Common myeloid progenitor, CD34-positive (primary cell): Measurements from ENCODE around the gene KIRREL3.

ENCODE experiments used
- CTCF ChIA-PET: fragments of 350-600 bp; sonication (Branson Sonifier 250); formaldehyde crosslinking; loops from one replicate; lab custom pipeline; 2021; ENCODE audit warnings: antibody characterized with exemption; lab: Charles Lee
- POLR2A ChIA-PET: fragments of 350-600 bp; sonication (Branson Sonifier 250); formaldehyde crosslinking; loops from one replicate; lab custom pipeline; 2021; ENCODE audit warnings: antibody characterized with exemption; lab: Charles Lee
- DNase-seq, 3 donors: peaks; one replicate each; pipeline versions ENCODE4 v3.0.0 to v3.0.0-alpha.2; 2013
- H3K27ac ChIP-seq, 2 experiments: 1 replicate in 1 of 2; 2 replicates in 1 of 2; pipeline ENCODE4 v1.7.0; 2013; ENCODE audit warnings: inconsistent platforms in 2 of 2, low read length in 2 of 2, mild to moderate bottlenecking in 2 of 2, low read depth in 1 of 2, moderate library complexity in 1 of 2; ENCODE audit not compliant: severe bottlenecking in 2 of 2, insufficient read depth in 1 of 2, poor library complexity in 1 of 2
- H3K27me3 ChIP-seq, 5 experiments: replicated peaks in 2 of 5; 1 replicate in 3 of 5; 2 replicates in 2 of 5; pipeline versions ENCODE4 v1.6.1 to v1.7.0; 2013; ENCODE audit warnings: low read length in 4 of 5, mild to moderate bottlenecking in 2 of 5, moderate library complexity in 2 of 5, inconsistent platforms in 1 of 5; ENCODE audit not compliant: insufficient read depth in 5 of 5, control insufficient read depth in 4 of 5
- H3K36me3 ChIP-seq, 4 experiments: 1 replicate in 2 of 4; 2 replicates in 2 of 4; pipeline versions ENCODE4 v1.6.1 to v1.7.0; 2013; ENCODE audit warnings: low read length in 3 of 4, control low read depth in 1 of 4, mild to moderate bottlenecking in 1 of 4; ENCODE audit not compliant: control insufficient read depth in 4 of 4, insufficient read depth in 4 of 4
- H3K4me1 ChIP-seq, 4 experiments: 1 replicate in 3 of 4; 2 replicates in 1 of 4; pipeline versions ENCODE4 v1.6.1 to v1.7.1; 2013; ENCODE audit warnings: low read length in 3 of 4, mild to moderate bottlenecking in 3 of 4, control low read depth in 1 of 4, inconsistent platforms in 1 of 4, moderate library complexity in 1 of 4; ENCODE audit not compliant: control insufficient read depth in 4 of 4, insufficient read depth in 4 of 4; ENCODE audit errors: control extremely low read depth in 1 of 4
- H3K4me3 ChIP-seq, 7 experiments: 1 replicate in 4 of 7; 2 replicates in 3 of 7; pipeline versions ENCODE4 v1.5.1 to v1.7.0; 2013; ENCODE audit warnings: mild to moderate bottlenecking in 7 of 7, low read length in 6 of 7, moderate library complexity in 6 of 7, inconsistent platforms in 2 of 7, low read depth in 2 of 7, control low read depth in 1 of 7; ENCODE audit not compliant: insufficient read depth in 4 of 7, control insufficient read depth in 1 of 7; ENCODE audit errors: extremely low read depth in 1 of 7
- H3K9me3 ChIP-seq, 5 experiments: 1 replicate in 4 of 5; 2 replicates in 1 of 5; pipeline versions ENCODE4 v1.6.1 to v1.7.1; 2013; ENCODE audit warnings: low read length in 4 of 5, mild to moderate bottlenecking in 2 of 5, inconsistent platforms in 1 of 5, low read depth in 1 of 5, moderate library complexity in 1 of 5; ENCODE audit not compliant: control insufficient read depth in 4 of 5, insufficient read depth in 2 of 5; ENCODE audit errors: control extremely low read depth in 1 of 5
- WGBS: methylation state at CpG from one replicate; pipeline ENCODE4 v1.1.5; 2013; ENCODE audit not compliant: insufficient coverage; 5-methylcytosine and 5-hydroxymethylcytosine counted together

Gene KIRREL3

DNA sequence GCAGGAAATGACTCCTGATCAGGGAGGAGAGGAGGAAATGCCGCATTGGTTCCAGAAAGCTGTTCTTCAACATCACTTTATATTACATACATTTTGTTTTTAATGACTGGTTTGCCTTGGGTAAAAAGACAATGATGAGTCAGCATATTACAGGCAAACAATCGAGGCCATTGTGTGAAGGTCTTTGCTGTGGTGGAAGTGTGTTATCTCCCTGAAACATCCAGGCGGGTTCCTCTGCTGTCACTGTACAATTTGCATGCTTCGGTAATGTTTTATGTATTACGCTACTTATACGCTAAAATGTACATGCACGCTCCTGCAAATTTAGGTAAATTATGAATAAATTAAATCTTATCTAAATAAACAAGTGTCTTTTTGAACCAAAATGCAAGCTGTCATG lies 161.1 kb downstream of the KIRREL3 start:
- DNase-seq, result peak in 2 of 3 donors; percentile 36 to 50
- ChIA-PET CTCF (no interaction called here), POLR2A (no interaction called here)
- H3K36me3 ChIP-seq, result no peaks in the 10 kb centered on the region
- H3K4me1 ChIP-seq, result no peaks in the 10 kb centered on the region
- peaks cover 0 to 5% (median 2%) of the 10 kb centered on the region in 5 experiments for H3K9me3 ChIP-seq
- no peak overlapping the region for H3K4me3 ChIP-seq
- 0% methylated on average over 1 of the region's 7 CpGs for WGBS
- H3K27ac ChIP-seq, result no peak overlapping the region
- peaks cover 0 to 14% (median 0%) of the 10 kb centered on the region in 5 experiments for H3K27me3 ChIP-seq

DNA sequence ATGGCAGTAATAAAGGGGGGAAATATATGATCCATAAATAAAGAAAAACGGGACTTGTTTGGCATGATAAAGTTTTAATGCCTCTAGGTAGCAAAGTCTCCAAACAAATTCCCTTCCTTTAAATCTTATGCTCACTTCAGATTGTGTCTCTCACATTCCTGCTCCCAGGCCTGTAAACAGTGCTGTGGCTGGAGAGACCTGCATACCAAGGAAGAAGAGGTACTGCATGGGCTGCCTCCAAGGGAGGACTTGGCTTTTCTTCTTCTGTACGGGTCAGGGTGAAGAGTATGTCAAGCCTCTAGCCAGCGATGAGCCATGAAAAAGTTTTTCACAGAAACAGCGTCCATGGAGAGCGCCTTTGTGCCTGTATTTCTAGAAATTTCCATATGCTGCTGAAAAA lies 161.8 kb downstream of the KIRREL3 start:
- CTCF ChIA-PET, result no interaction called here
- Histone ChIP-seq H3K36me3 (no peaks in the 10 kb centered on the region), H3K4me1 (no peaks in the 10 kb centered on the region), H3K27me3 (peaks cover 0 to 14% (median 0%) of the 10 kb centered on the region in 5 experiments), H3K9me3 (peaks cover 0 to 5% (median 2%) of the 10 kb centered on the region in 5 experiments), H3K4me3 (no peak overlapping the region), H3K27ac (no peak overlapping the region)
- no peak for DNase-seq
- WGBS, result no CpG with 5 or more reads among the region's 5 CpGs
- POLR2A ChIA-PET, result no interaction called here

GRCh38 chr11:126837581-126837980 lies 163.0 kb downstream of the KIRREL3 start:
- POLR2A ChIA-PET, result no interaction called here
- Histone ChIP-seq H3K4me3 (no peak overlapping the region), H3K4me1 (no peaks in the 10 kb centered on the region), H3K36me3 (no peaks in the 10 kb centered on the region), H3K27me3 (peaks cover 0 to 14% (median 0%) of the 10 kb centered on the region in 5 experiments), H3K9me3 (peaks cover 0 to 5% (median 2%) of the 10 kb centered on the region in 5 experiments), H3K27ac (no peak overlapping the region)
- WGBS, result 100% methylated on average over 1 of the region's 3 CpGs
- CTCF ChIA-PET, result no interaction called here
- no peak for DNase-seq

DNA sequence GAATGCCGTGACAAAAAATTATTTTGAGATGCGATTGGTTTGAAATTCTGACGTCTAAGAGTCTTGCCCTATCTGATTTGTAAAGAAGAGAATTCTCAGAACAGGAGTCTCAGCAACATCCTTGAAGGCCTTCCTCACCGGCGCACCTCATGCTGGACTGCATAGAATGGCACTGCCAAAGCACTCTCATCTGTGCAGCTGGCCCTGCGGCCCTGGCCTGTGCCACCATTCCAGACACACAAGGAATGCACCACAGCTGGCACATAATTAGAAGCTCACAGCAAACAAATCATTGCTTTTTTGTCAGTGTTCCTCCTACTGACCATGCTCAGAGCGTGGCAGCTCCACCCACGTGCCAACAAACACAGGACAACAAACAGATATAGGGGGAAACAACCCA lies 166.0 kb downstream of the KIRREL3 start:
- Histone ChIP-seq H3K27me3 (peaks cover 0 to 9% (median 0%) of the 10 kb centered on the region in 5 experiments), H3K36me3 (no peaks in the 10 kb centered on the region), H3K27ac (no peak overlapping the region), H3K9me3 (peaks cover 0 to 5% (median 2%) of the 10 kb centered on the region in 5 experiments), H3K4me1 (no peaks in the 10 kb centered on the region), H3K4me3 (no peak overlapping the region)
- CTCF ChIA-PET, result no interaction called here
- DNase-seq, result no peak
- POLR2A ChIA-PET, result no interaction called here
- WGBS, result 94% methylated on average over 8 of the region's 8 CpGs

DNA sequence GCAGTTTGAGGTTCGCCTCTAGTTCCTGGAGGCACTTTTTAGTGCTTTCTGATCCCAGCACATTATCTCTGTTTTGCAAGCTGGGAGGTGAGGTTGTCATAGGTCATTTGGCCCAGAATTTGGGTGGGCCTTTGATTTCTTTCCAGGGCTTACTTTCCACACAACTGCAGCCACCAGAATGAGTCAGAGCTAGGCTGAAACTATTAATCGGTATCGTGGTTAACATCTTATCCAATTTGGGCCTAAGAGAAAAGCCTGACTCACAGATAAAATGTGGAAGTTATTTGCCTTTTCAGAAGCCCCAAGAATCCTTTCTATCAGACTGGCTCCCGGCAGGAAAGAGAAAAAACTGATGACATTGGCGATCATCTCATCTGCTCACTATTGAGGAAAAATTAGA lies 166.4 kb downstream of the KIRREL3 start:
- CTCF ChIA-PET, result no interaction called here
- H3K4me3 ChIP-seq, result no peak overlapping the region
- 93% methylated on average over 5 of the region's 5 CpGs for WGBS
- POLR2A ChIA-PET, result no interaction called here
- DNase-seq, result peak in 1 of 3 donors; percentile 1
- peaks cover 0 to 7% (median 0%) of the 10 kb centered on the region in 5 experiments for H3K27me3 ChIP-seq
- no peaks in the 10 kb centered on the region for H3K36me3 ChIP-seq
- H3K9me3 ChIP-seq, result peaks cover 0 to 5% (median 2%) of the 10 kb centered on the region in 5 experiments
- H3K27ac ChIP-seq, result no peak overlapping the region
- no peaks in the 10 kb centered on the region for H3K4me1 ChIP-seq

DNA sequence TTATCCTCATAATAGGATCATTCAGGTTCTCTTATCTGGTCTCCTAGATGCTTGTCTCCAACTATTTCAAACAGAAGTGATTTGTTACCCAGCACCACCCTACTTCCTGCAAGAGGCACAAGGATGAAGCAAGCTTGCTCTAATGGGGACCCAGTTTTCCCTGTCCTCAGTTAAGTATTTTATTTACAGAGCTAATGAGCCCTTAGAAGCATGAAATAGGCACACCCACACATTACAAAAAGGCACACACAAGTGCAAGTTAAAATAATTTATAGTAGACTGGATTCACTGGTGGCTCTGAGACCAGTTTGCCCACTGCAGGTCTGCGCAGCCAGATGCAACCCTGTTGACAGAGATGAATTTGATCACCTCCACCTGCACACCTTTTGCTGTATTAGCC lies 167.5 kb downstream of the KIRREL3 start:
- no peaks in the 10 kb centered on the region for H3K4me1 ChIP-seq
- no peak overlapping the region for H3K27ac ChIP-seq
- peaks cover 0 to 5% (median 0%) of the 10 kb centered on the region in 5 experiments for H3K27me3 ChIP-seq
- 100% methylated on average over 1 of the region's 1 CpG for WGBS
- no peaks in the 10 kb centered on the region for H3K36me3 ChIP-seq
- DNase-seq, result no peak
- CTCF ChIA-PET, result interaction anchor here (1.6 kb wide), 1 partner anchor 8 kb away, joined by 3 read pairs; no protein-coding TSS in a partner anchor
- POLR2A ChIA-PET, result no interaction called here
- H3K4me3 ChIP-seq, result no peak overlapping the region
- H3K9me3 ChIP-seq, result peaks cover 0 to 5% (median 2%) of the 10 kb centered on the region in 5 experiments

DNA sequence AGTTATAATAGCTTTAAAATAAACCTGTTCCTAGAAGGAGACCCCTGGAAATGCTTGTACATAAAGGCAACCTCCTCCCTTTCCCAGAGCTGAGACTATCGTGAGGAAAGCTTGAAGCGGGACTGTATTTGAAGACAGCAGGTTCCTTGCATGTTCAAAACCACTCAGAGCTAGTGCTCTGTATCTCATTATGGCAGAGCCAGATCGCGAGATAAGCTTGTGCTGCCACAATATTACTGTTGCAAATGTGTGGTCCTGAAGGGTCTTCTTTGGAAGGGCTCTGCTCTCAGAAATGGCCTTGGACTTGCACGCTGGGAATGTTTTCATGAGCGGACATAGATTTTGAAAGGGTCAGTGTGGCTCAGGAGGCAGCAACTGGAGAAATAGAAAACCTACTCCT lies 168.2 kb downstream of the KIRREL3 start:
- CTCF ChIA-PET, result interaction anchor here (1.6 kb wide), 1 partner anchor 9 kb away, joined by 3 read pairs; no protein-coding TSS in a partner anchor
- no peak for DNase-seq
- Histone ChIP-seq H3K4me1 (no peaks in the 10 kb centered on the region), H3K36me3 (no peaks in the 10 kb centered on the region), H3K9me3 (peaks cover 0 to 5% (median 2%) of the 10 kb centered on the region in 5 experiments), H3K27ac (no peak overlapping the region), H3K4me3 (no peak overlapping the region), H3K27me3 (peaks cover 0 to 5% (median 0%) of the 10 kb centered on the region in 5 experiments)
- POLR2A ChIA-PET, result no interaction called here
- 89% methylated on average over 6 of the region's 6 CpGs for WGBS
